GM10266 (cell line): ENCODE results near the gene CH25H.
"Not testable (repeated sequence)": the region's sequence is repeated elsewhere in the genome, so short reads cannot be mapped to it uniquely, and the experiment has no call there.

Experiments used
- DNase-seq: peaks from one replicate; pipeline ENCODE4 v3.0.0; 2012; ENCODE audit errors: extremely low spot score
- TF ChIP-seq, protein P1 (sequence below): IDR thresholded peaks from 2 replicates; pipeline ENCODE4 v1.5.1; 2012; ENCODE audit warnings: mild to moderate bottlenecking, low read depth; ENCODE audit not compliant: control insufficient read depth, insufficient read depth; ENCODE audit errors: missing control alignments

The CH25H gene

DNA sequence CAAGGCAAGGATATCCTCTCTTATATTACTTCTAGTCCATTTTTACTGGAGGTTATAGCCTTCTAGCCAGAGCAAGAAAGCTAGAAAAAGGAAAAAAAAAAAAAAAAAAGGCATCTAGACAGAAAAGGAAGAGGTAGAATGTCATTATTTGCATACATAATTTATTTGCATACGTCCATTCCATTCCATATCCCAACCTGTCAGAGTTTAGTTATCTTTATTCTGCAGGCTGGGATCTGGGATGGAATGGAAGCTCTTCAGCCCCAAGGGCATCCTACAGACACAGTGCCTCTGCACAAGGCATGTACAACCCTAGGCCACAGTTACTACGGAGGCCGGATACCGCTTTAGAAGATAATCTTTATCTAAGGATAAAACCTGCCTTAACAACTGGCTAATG is 9.6 kb downstream of the CH25H start:
- DNase-seq = no peak
- TF ChIP-seq, protein P1, sequence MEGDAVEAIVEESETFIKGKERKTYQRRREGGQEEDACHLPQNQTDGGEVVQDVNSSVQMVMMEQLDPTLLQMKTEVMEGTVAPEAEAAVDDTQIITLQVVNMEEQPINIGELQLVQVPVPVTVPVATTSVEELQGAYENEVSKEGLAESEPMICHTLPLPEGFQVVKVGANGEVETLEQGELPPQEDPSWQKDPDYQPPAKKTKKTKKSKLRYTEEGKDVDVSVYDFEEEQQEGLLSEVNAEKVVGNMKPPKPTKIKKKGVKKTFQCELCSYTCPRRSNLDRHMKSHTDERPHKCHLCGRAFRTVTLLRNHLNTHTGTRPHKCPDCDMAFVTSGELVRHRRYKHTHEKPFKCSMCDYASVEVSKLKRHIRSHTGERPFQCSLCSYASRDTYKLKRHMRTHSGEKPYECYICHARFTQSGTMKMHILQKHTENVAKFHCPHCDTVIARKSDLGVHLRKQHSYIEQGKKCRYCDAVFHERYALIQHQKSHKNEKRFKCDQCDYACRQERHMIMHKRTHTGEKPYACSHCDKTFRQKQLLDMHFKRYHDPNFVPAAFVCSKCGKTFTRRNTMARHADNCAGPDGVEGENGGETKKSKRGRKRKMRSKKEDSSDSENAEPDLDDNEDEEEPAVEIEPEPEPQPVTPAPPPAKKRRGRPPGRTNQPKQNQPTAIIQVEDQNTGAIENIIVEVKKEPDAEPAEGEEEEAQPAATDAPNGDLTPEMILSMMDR = no peak

DNA sequence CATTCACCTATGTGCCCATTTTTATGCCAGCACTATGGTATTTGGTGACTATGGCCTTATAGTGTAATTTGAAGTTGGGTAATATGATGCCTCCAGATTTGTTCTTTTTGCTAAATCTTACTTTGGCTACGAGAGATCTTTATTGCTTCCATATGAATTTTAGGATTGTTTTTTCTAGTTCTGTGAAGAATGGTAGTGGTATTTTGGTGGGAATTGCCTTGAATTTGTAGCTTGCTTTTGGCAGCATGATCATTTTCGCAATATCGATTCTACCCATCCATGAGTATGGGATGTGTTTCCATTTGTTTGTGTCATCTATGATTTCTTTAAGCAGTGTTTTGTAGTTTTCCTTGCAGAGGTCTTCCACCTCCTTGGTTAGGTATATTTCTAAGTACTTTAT is 15.8 kb downstream of the CH25H start:
- not testable (repeated sequence) for DNase-seq

- DNase-seq = no peak
- TF ChIP-seq, protein P1 = no peak
These were observed 17.8 kb downstream of the CH25H start for GRCh38 chr10:89189211-89189734.

DNA sequence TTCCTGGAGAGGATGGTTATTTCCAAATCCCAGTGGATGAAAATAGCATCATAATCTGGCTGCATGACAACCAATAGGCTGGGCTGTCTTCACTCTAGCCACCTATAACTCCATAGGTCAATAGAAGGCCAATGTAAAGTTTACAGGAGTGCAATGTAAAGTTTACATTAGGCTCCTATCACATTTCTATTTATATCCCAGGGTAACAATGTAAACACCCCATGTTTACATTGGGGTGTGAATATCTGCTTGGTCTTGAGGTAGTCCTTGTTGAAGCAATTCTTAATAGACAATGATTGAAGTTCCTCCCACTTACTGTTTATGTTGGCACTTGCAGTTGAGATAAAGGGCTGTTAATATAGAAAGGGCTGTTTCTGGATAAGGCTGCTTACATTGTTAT is 21.5 kb downstream of the CH25H start:
- TF ChIP-seq, protein P1 = no peak
- no peak for DNase-seq

GRCh38 chr10:89184638-89185037 is 22.5 kb downstream of the CH25H start:
- TF ChIP-seq, protein P1 = no peak
- DNase-seq = no peak

- DNase-seq = no peak
- TF ChIP-seq, protein P1 = no peak
These were observed 23.5 kb downstream of the CH25H start for GRCh38 chr10:89183571-89183970.

- TF ChIP-seq, protein P1 = no peak
- DNase-seq = no peak
These were observed 24.2 kb downstream of the CH25H start for GRCh38 chr10:89182894-89183293.

DNA sequence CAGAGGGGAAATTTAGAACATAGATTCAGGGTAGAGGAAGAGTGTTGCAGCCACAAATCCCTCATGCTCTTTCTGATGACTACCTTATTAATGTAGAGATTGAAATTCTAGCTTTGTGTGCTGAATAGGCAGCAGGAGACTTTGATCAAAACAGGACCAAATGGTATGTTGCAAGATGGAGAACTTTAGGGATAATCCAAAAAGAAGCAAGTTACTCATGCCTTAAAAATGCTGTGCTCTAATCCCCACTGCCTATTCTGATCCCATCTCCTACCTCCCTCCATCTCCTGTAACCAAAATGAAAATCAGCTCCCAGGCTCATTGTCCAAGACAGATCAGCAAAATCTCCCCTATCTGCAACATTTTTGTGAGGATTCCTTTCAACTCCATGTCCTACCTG is 31.3 kb downstream of the CH25H start:
- DNase-seq = no peak
- TF ChIP-seq, protein P1 = no peak
